ENCODE results near the gene MCM9. TPM values are rescaled to one million over a fixed set of nuclear protein-coding genes. Genes with fewer than 3 reads are reported as not detected.
A peak's percentile ranks its signal among the peaks of the same experiment; 100 is the strongest.

The MCM9 gene
- total and polyA plus RNA-seq, 2 donors (not counting 1 experiment from before 2014, with no cell fraction given), result 14.0 to 54.5 TPM

DNA sequence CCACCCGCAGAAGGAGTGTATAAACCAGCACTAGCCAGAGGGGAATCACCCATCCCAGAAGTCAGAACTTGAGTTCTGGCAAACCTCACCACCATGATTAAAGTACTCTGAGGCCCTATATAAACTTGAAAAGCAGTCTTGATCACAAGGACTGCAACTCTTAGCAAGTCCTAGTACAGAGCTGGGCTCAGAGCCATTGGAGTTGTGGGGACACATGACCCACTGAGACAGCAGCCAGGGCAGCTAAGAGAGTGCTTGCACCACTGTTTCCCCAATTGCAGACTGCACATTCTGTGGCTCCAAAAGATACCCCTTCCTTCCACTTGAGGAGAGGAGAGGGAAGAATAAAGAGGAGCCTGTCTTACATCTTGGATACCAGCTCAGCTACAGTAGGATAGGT is 4.7 kb upstream of the MCM9 start:
- no peaks in the 10 kb centered on the region for H3K36me3 ChIP-seq (replicated peaks in 1 of 2; ENCODE audit: control extremely low read depth in 1 of 2, control insufficient read depth in 1 of 2, extremely low read depth in 1 of 2, insufficient read depth in 2 of 2, low read length in 1 of 2)
- H3K9ac ChIP-seq (ENCODE audit: low read length), result no peak overlapping the region
- Mint-ChIP-seq H3K4me3 (no peak overlapping the region), H3K9me3 (ENCODE audit: insufficient read depth) (peaks cover 7% of the 10 kb centered on the region), H3K27ac (no peak overlapping the region), H3K4me1 (peaks cover 39% of the 10 kb centered on the region), H3K27me3 (no peaks in the 10 kb centered on the region)
- H3K79me2 ChIP-seq (ENCODE audit: control insufficient read depth, insufficient read depth, low read length), result peaks cover 17% of the 10 kb centered on the region
- H3K4me3 ChIP-seq (ENCODE audit: control extremely low read depth in 1 of 5, extremely low read depth in 1 of 5, insufficient read depth in 1 of 5, low read depth in 2 of 5, low read length in 4 of 5), result no peak overlapping the region
- H3K27me3 ChIP-seq (replicated peaks in 1 of 4; ENCODE audit: control extremely low read depth in 1 of 4, control insufficient read depth in 3 of 4, insufficient read depth in 4 of 4, low read length in 3 of 4), result no peaks in the 10 kb centered on the region
- no peak overlapping the region for H3K27ac ChIP-seq (ENCODE audit: low read length in 2 of 2)
- no peak for DNase-seq
- H3K4me2 ChIP-seq (replicated peaks; ENCODE audit: low read depth, low read length, poor library complexity, severe bottlenecking), result no peak overlapping the region
- peaks cover 1% of the 10 kb centered on the region in 3 donors for H3K9me3 ChIP-seq (ENCODE audit: control extremely low read depth in 1 of 3, control insufficient read depth in 2 of 3, insufficient read depth in 1 of 3, low read length in 2 of 3)
- TF ChIP-seq, protein P1, sequence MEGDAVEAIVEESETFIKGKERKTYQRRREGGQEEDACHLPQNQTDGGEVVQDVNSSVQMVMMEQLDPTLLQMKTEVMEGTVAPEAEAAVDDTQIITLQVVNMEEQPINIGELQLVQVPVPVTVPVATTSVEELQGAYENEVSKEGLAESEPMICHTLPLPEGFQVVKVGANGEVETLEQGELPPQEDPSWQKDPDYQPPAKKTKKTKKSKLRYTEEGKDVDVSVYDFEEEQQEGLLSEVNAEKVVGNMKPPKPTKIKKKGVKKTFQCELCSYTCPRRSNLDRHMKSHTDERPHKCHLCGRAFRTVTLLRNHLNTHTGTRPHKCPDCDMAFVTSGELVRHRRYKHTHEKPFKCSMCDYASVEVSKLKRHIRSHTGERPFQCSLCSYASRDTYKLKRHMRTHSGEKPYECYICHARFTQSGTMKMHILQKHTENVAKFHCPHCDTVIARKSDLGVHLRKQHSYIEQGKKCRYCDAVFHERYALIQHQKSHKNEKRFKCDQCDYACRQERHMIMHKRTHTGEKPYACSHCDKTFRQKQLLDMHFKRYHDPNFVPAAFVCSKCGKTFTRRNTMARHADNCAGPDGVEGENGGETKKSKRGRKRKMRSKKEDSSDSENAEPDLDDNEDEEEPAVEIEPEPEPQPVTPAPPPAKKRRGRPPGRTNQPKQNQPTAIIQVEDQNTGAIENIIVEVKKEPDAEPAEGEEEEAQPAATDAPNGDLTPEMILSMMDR (IDR thresholded peaks at IDR 0.05), result no peak
- TF ChIP-seq EZH2 (IDR thresholded peaks at IDR 0.05; ENCODE audit: borderline replicate concordance, insufficient read depth, low read depth, low read length, poor library complexity, severe bottlenecking), result no peak
- ChIA-PET POLR2A (interaction anchor here (0.7 kb wide), 1 partner anchor 11 kb away, joined by 3 read pairs; no protein-coding TSS in a partner anchor), CTCF (no interaction called here)
- intact Hi-C loops (cut with micrococcal nuclease), result loop anchor here (10.0 kb wide), 1 partner anchor 135 kb away; the partner anchor contains the start of gene FAM184A
- H2AFZ ChIP-seq (ENCODE audit: insufficient read depth, low read depth, low read length, poor library complexity, severe bottlenecking), result no peak overlapping the region
- ATAC-seq (ENCODE audit: low read depth), result no peak
- H4K20me1 ChIP-seq (ENCODE audit: control insufficient read depth, insufficient read depth, low read length, poor library complexity, severe bottlenecking), result no peaks in the 10 kb centered on the region
- WGBS (ENCODE audit: insufficient coverage), result no CpG with 5 or more reads among the region's 1 CpG
- peaks cover 13 to 19% of the 10 kb centered on the region in 2 donors for H3K4me1 ChIP-seq (ENCODE audit: control insufficient read depth in 2 of 2, insufficient read depth in 2 of 2, low read length in 2 of 2)

DNA sequence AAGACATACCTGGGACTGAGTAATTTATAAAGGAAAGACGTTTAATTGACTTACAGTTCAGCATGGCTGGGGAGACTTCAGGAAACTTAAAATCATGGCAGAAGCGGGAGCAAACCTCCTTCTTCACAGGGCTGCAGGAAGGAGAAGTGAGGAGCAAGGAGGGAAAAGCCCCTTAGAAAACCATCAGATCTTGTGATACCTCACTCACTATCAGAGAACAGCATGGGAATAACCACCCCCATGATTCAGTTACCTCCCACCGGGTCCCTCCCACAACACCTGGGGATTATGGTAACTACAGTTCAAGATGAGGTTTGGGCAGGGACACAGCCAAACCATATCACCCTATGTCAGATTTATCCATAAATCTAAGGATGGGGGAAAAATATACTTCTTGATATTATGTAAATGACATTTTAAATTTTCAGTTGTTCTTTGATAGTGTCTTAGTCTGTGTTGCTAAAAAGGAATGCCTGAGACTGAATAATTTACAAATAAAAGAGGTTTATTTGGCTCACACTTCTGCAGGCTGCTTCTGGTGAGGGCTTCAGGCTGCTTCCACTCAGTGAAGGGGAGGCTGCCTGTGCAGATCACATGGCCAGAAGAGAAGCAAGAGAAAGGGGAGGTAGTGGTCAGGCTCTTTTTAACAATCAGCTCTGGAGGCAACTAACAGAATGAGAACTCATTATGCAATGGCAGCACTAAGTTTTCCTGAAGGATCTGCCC is 1.2 kb upstream of the MCM9 start:
- H2AFZ ChIP-seq (ENCODE audit: insufficient read depth, low read depth, low read length, poor library complexity, severe bottlenecking), result peak overlapping the region; percentile 100
- peaks cover 37% of the 10 kb centered on the region for H3K79me2 ChIP-seq (ENCODE audit: control insufficient read depth, insufficient read depth, low read length)
- H3K27me3 ChIP-seq (replicated peaks in 1 of 4; ENCODE audit: control extremely low read depth in 1 of 4, control insufficient read depth in 3 of 4, insufficient read depth in 4 of 4, low read length in 3 of 4), result no peaks in the 10 kb centered on the region
- H3K4me1 ChIP-seq (ENCODE audit: control insufficient read depth in 2 of 2, insufficient read depth in 2 of 2, low read length in 2 of 2), result peaks cover 17 to 25% of the 10 kb centered on the region in 2 donors
- ChIA-PET POLR2A (interaction anchor here (1.3 kb wide), 1 partner anchor 285 kb away, joined by 4 read pairs; the partner anchor contains the start of gene CEP85L), CTCF (interaction anchor here (1.4 to 1.6 kb wide), 2 partner anchors 42 to 45 kb away, joined by 3 to 4 read pairs; partner anchors contain the start of gene ASF1A)
- peaks cover 48% of the 10 kb centered on the region for H3K4me1 Mint-ChIP-seq
- H3K27ac Mint-ChIP-seq, result no peak overlapping the region
- no peak overlapping the region for H3K9ac ChIP-seq (ENCODE audit: low read length)
- intact Hi-C loops (cut with micrococcal nuclease), result loop anchor here (1.0 to 10.0 kb wide), 5 partner anchors 139 to 1333 kb away; partner anchors contain the start of genes CEP85L, FAM184A and GOPC
- H3K27me3 Mint-ChIP-seq, result no peaks in the 10 kb centered on the region
- 67% methylated on average over 1 of the region's 3 CpGs for WGBS (ENCODE audit: insufficient coverage)
- H3K27ac ChIP-seq (ENCODE audit: low read length in 2 of 2), result peak overlapping the region in 1 of 2 donors; percentile 83
- no peaks in the 10 kb centered on the region for H3K9me3 Mint-ChIP-seq (ENCODE audit: insufficient read depth)
- no peak for TF ChIP-seq EZH2 (IDR thresholded peaks at IDR 0.05; ENCODE audit: borderline replicate concordance, insufficient read depth, low read depth, low read length, poor library complexity, severe bottlenecking)
- TF ChIP-seq, protein P1 (IDR thresholded peaks at IDR 0.05), result no peak
- H3K36me3 ChIP-seq (replicated peaks in 1 of 2; ENCODE audit: control extremely low read depth in 1 of 2, control insufficient read depth in 1 of 2, extremely low read depth in 1 of 2, insufficient read depth in 2 of 2, low read length in 1 of 2), result peaks cover 3 to 6% of the 10 kb centered on the region in 2 experiments
- DNase-seq (peak; percentile 38), ATAC-seq (ENCODE audit: low read depth) (no peak)
- H3K4me3 Mint-ChIP-seq, result peak overlapping the region; percentile 92
- no peak overlapping the region for H3K4me3 ChIP-seq (ENCODE audit: control extremely low read depth in 1 of 5, extremely low read depth in 1 of 5, insufficient read depth in 1 of 5, low read depth in 2 of 5, low read length in 4 of 5)
- peak overlapping the region; percentile 94 for H3K4me2 ChIP-seq (replicated peaks; ENCODE audit: low read depth, low read length, poor library complexity, severe bottlenecking)
- H4K20me1 ChIP-seq (ENCODE audit: control insufficient read depth, insufficient read depth, low read length, poor library complexity, severe bottlenecking), result no peaks in the 10 kb centered on the region
- H3K9me3 ChIP-seq (ENCODE audit: control extremely low read depth in 1 of 3, control insufficient read depth in 2 of 3, insufficient read depth in 1 of 3, low read length in 2 of 3), result no peaks in the 10 kb centered on the region
